ENCODE data around the gene NEGR1.

Gene NEGR1

GRCh38 chr1:72037745-72038343 lies 244.5 kb downstream of the NEGR1 start:
- no peak for DNase-seq (ENCODE audit: low read depth)
- peak; percentile 57 for TF ChIP-seq CTCF (IDR thresholded peaks at IDR 0.05; ENCODE audit: control insufficient read depth, extremely low read depth, insufficient read depth)
- H3K4me3 ChIP-seq (ENCODE audit: low read depth, low read length): no peak overlapping the region

GRCh38 chr1:72034827-72035226 lies 247.5 kb downstream of the NEGR1 start:
- no peak for TF ChIP-seq CTCF (IDR thresholded peaks at IDR 0.05; ENCODE audit: control insufficient read depth, extremely low read depth, insufficient read depth)
- DNase-seq (ENCODE audit: low read depth): no peak
- H3K4me3 ChIP-seq (ENCODE audit: low read depth, low read length): no peak overlapping the region

GRCh38 chr1:72023063-72023930 lies 259.0 kb downstream of the NEGR1 start:
- TF ChIP-seq CTCF (IDR thresholded peaks at IDR 0.05; ENCODE audit: control insufficient read depth, extremely low read depth, insufficient read depth): no peak

GRCh38 chr1:72018562-72018961 lies 263.8 kb downstream of the NEGR1 start:
- no peak for TF ChIP-seq CTCF (IDR thresholded peaks at IDR 0.05; ENCODE audit: control insufficient read depth, extremely low read depth, insufficient read depth)
- H3K4me3 ChIP-seq (ENCODE audit: low read depth, low read length): no peak overlapping the region
- DNase-seq (ENCODE audit: low read depth): no peak

More at GRCh38 chr1:72023063-72023930, 259.0 kb downstream of the NEGR1 start:
- no peak overlapping the region for H3K4me3 ChIP-seq (ENCODE audit: low read depth, low read length)
- DNase-seq (ENCODE audit: low read depth): no peak

- DNase-seq (ENCODE audit: low read depth): no peak
- no peak for TF ChIP-seq CTCF (IDR thresholded peaks at IDR 0.05; ENCODE audit: control insufficient read depth, extremely low read depth, insufficient read depth)
Measured at GRCh38 chr1:72015006-72015405, 267.3 kb downstream of the NEGR1 start.

GRCh38 chr1:72013161-72013560 lies 269.2 kb downstream of the NEGR1 start:
- no peak for TF ChIP-seq CTCF (IDR thresholded peaks at IDR 0.05; ENCODE audit: control insufficient read depth, extremely low read depth, insufficient read depth)
- no peak for DNase-seq (ENCODE audit: low read depth)
- no peak overlapping the region for H3K4me3 ChIP-seq (ENCODE audit: low read depth, low read length)

More at GRCh38 chr1:72015006-72015405, 267.3 kb downstream of the NEGR1 start:
- no peak overlapping the region for H3K4me3 ChIP-seq (ENCODE audit: low read depth, low read length)

Data from LNCaP clone FGC (cell line).